Choroid plexus epithelial cell (primary cell): ENCODE measurements around the gene CAPN8.

ENCODE experiments used
- DNase-seq: peaks from one replicate; pipeline ENCODE4 v3.0.0-alpha.2; 2010; ENCODE audit warnings: low read depth
- H3K4me3 ChIP-seq: 2 replicates; pipeline ENCODE4 v1.5.1; 2011; ENCODE audit warnings: low read depth, mild to moderate bottlenecking, control low read depth, low read length, moderate library complexity
- TF ChIP-seq, protein P1 (sequence below): conservative IDR thresholded peaks from 2 replicates; pipeline ENCODE4 v1.5.1; 2011; ENCODE audit warnings: low read depth, mild to moderate bottlenecking, control low read depth, inconsistent platforms, low read length, moderate library complexity

The CAPN8 gene

DNA sequence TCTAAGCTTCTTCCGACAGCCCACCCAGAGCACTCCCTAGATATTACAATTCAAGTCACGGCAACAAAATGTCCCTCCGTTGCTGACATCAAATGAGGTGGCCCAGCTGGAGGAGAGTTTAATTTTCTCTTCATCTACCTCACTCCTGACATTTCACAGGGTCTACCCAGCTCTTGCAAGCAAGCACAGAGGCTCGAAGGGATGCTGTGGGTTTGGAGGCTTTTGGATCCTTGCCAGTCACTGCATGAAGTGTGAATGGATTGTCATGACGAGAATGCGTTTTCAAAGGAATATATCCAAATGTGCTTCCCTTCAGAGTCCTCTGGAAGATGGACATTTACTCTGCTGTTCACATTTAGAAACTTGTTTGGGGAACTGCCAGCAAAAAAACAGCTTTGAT lies 33.5 kb downstream of the CAPN8 start:
- TF ChIP-seq, protein P1, sequence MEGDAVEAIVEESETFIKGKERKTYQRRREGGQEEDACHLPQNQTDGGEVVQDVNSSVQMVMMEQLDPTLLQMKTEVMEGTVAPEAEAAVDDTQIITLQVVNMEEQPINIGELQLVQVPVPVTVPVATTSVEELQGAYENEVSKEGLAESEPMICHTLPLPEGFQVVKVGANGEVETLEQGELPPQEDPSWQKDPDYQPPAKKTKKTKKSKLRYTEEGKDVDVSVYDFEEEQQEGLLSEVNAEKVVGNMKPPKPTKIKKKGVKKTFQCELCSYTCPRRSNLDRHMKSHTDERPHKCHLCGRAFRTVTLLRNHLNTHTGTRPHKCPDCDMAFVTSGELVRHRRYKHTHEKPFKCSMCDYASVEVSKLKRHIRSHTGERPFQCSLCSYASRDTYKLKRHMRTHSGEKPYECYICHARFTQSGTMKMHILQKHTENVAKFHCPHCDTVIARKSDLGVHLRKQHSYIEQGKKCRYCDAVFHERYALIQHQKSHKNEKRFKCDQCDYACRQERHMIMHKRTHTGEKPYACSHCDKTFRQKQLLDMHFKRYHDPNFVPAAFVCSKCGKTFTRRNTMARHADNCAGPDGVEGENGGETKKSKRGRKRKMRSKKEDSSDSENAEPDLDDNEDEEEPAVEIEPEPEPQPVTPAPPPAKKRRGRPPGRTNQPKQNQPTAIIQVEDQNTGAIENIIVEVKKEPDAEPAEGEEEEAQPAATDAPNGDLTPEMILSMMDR: no peak
- DNase-seq: no peak
- H3K4me3 ChIP-seq: no peak overlapping the region

DNA sequence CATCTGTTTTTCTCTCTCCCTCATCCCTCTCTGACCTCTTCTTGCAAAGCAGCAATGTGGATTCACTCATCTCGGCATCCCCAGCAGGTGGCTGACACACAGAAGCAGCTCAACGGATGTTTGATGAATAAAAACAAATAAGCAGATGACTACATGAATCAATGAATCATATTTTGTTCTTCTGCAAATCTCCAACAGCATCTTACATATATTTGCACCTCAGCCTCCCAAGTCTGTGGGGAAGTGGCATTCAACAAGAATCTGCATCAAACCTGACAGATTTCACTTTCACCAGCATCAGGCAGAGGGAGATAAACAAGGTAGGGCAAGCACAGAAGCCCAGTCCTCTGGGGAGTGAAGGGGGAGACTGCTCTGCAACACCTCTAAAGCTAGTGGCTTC lies 34.0 kb downstream of the CAPN8 start:
- TF ChIP-seq, protein P1: no peak
- H3K4me3 ChIP-seq: no peak overlapping the region
- DNase-seq: peak; percentile 34

DNA sequence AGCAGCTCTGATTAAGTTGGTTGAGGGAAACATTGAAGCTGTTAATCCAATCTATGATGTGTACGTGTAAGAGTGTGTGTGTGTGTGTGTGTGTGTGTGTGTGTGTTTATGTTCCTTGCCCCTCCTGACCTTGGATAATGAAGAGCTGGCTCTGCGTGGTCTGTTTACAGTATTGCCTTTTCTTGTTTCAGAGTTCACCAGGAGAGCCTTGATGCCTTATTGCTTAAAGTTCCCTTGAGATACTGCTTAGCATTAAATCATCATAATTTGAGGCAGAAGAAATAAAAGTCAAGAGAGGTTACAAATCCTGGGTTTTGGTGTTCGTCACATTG lies 36.4 kb downstream of the CAPN8 start:
- TF ChIP-seq, protein P1: no peak

DNA sequence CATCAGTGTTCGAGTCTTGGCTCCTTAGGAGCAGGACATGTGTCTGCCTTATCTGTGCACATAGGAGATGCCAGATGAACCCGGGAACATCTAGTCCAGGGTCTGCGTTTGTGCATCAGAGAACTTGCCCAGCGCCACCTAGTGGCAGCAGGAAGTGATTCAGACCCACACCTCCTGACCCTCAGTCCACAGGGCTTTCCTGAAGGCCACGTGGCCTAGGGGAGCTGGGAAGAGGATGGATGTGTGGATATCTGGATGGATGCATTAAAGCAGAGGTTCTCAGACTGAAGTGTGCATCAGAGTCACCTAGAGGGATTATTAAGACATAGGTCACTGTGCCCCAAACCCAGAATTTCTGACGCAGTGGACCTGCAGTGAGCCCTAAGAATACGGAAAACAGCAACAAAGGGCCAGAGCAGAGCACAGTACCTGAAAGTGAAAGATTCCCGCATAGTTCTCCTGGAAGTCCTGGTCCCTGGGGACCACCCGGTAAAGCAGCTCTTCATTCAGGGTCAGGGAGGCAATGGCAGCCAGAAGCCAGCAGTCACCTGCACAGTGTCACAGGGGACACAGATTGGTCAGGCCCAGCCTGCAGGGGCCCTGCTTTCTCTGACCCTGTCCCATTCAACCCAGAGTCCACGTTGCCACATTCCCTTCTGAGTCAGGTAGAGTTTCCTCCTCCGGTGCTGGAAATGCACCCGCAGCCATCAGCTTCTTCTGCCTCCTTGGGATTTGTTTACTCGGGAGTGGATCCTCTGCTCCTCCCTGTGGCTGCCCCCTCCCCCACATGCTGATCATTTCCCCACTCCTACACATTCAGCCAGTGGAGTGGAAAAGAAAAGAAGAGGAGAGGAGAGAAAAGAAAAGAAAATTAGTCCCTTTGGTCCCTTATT lies 37.0 kb downstream of the CAPN8 start:
- peak; percentile 13 for DNase-seq
- no peak overlapping the region for H3K4me3 ChIP-seq
- TF ChIP-seq, protein P1: peak; percentile 55

More for the DNA sequence above, 36.4 kb downstream of the CAPN8 start:
- no peak overlapping the region for H3K4me3 ChIP-seq
- no peak for DNase-seq

DNA sequence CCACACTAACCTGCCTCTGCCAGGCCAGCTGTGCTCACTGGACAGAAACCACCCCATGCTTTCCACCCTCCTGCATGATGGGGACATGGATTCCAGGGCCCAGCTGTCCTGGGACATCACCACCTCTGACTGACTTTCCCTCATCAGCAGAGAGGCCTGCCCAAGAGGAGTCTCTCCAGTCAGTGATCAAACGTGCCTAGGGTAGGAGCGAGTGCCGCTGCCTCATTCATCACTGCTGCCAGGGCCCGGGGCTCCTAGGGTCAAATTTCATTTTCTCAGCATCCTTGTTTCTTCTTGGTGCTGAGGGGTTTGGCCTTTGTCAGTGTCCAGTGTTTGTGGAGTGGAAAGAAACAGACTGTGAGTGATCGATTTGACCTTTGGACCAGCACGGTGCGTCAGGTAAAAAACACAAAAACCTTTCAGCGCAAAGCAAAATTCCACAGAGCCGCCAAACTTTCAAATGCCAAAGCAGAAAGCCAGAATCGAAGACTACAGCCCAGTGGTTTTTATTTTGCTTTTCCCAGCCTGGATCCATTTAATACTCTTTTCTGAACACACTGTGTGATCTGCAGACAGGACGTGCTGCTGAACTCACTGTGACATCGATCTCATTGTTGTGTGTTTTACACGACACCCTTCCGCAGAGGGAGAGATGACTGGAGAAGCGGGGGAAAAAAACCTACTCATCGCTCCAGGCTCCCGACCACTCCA lies 43.2 kb downstream of the CAPN8 start:
- no peak overlapping the region for H3K4me3 ChIP-seq
- TF ChIP-seq, protein P1: no peak
- DNase-seq: no peak

DNA sequence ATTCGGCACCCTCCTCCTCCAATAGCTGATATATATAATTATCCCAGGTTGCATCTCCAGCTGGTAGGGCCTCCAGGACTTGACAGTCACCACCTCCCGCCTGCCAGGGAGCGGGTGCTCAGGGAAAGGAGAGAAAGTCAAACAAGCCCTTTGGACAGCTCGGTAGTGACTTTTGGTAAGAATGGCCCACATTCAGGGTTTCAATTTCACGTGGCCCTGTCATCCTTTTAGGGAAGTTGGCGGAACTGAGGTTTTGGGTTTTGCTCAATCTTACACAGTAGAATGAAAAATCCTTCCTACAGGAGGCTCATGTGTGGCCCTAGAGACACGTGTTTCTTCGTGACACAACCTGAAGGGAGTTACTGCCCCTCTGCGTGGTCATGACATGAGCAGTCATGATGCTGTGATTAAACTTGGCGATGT lies 44.2 kb downstream of the CAPN8 start:
- TF ChIP-seq, protein P1: no peak
- no peak overlapping the region for H3K4me3 ChIP-seq
- no peak for DNase-seq
